ENCODE data around the gene CCNH.

CCNH gene

GRCh38 chr5:87390576-87391199 lies 22.0 kb downstream of the CCNH start:
- Histone ChIP-seq H3K9ac (ENCODE audit: low read depth, low read length, poor library complexity) (no peak overlapping the region), H4K91ac (ENCODE audit: low read depth, low read length, poor library complexity) (no peak overlapping the region), H2BK15ac (ENCODE audit: low read length) (no peak overlapping the region), H3K23ac (ENCODE audit: low read depth, low read length, poor library complexity) (no peak overlapping the region), H3K14ac (ENCODE audit: low read length) (no peak overlapping the region), H3K36me3 (replicated peaks in 1 of 2; ENCODE audit: control insufficient read depth in 2 of 2, insufficient read depth in 2 of 2, low read length in 2 of 2) (peaks cover 19 to 100% of the 10 kb centered on the region in 2 donors), H3K79me1 (ENCODE audit: low read depth, low read length) (no peaks in the 10 kb centered on the region), H3K18ac (ENCODE audit: low read length) (no peak overlapping the region), H3K27ac (replicated peaks; ENCODE audit: low read length) (no peak overlapping the region), H2BK12ac (ENCODE audit: low read length) (no peak overlapping the region), H3K9me3 (replicated peaks in 1 of 2; ENCODE audit: control insufficient read depth in 2 of 2, insufficient read depth in 1 of 2, low read depth in 1 of 2, low read length in 2 of 2) (no peaks in the 10 kb centered on the region), H3K27me3 (ENCODE audit: control insufficient read depth in 3 of 3, insufficient read depth in 3 of 3, low read depth in 1 of 3, low read length in 3 of 3) (no peaks in the 10 kb centered on the region), H2BK120ac (ENCODE audit: low read depth, low read length) (no peak overlapping the region), H3K4me3 (ENCODE audit: low read length in 2 of 2) (no peak overlapping the region), H3K4ac (ENCODE audit: low read length) (no peak overlapping the region), H3K4me2 (ENCODE audit: insufficient read depth, low read length, poor library complexity, severe bottlenecking) (no peak overlapping the region), H3K4me1 (ENCODE audit: control insufficient read depth in 2 of 2, insufficient read depth in 1 of 2, low read depth in 1 of 2, low read length in 2 of 2) (no peaks in the 10 kb centered on the region), H2BK5ac (ENCODE audit: low read length) (no peak overlapping the region), H2AK5ac (ENCODE audit: low read depth, low read length) (no peak overlapping the region), H2AFZ (ENCODE audit: low read length) (no peak overlapping the region), H4K8ac (ENCODE audit: low read depth, low read length) (no peak overlapping the region)
- DNase-seq (ENCODE audit: low spot score) = no peak
- no CpG with 5 or more reads among the region's 5 CpGs for WGBS, 2 donors (ENCODE audit: extremely low coverage in 2 of 2, insufficient read length in 2 of 2, insufficient replicate concordance in 1 of 2)

GRCh38 chr5:87390075-87390474 lies 22.7 kb downstream of the CCNH start:
- no peak overlapping the region for H3K18ac ChIP-seq (ENCODE audit: low read length)
- no peak overlapping the region for H2BK15ac ChIP-seq (ENCODE audit: low read length)
- no peak overlapping the region for H4K8ac ChIP-seq (ENCODE audit: low read depth, low read length)
- no CpG with 5 or more reads among the region's 3 CpGs for WGBS, 2 donors (ENCODE audit: extremely low coverage in 2 of 2, insufficient read length in 2 of 2, insufficient replicate concordance in 1 of 2)
- no peak overlapping the region for H3K4ac ChIP-seq (ENCODE audit: low read length)
- H3K79me1 ChIP-seq (ENCODE audit: low read depth, low read length) = no peaks in the 10 kb centered on the region
- peaks cover 16 to 100% of the 10 kb centered on the region in 2 donors for H3K36me3 ChIP-seq (replicated peaks in 1 of 2; ENCODE audit: control insufficient read depth in 2 of 2, insufficient read depth in 2 of 2, low read length in 2 of 2)
- no peaks in the 10 kb centered on the region for H3K9me3 ChIP-seq (replicated peaks in 1 of 2; ENCODE audit: control insufficient read depth in 2 of 2, insufficient read depth in 1 of 2, low read depth in 1 of 2, low read length in 2 of 2)
- no peak overlapping the region for H3K27ac ChIP-seq (replicated peaks; ENCODE audit: low read length)
- no peak overlapping the region for H3K23ac ChIP-seq (ENCODE audit: low read depth, low read length, poor library complexity)
- no peak overlapping the region for H3K4me3 ChIP-seq (ENCODE audit: low read length in 2 of 2)
- no peak overlapping the region for H2BK120ac ChIP-seq (ENCODE audit: low read depth, low read length)
- DNase-seq (ENCODE audit: low spot score) = no peak
- H3K4me1 ChIP-seq (ENCODE audit: control insufficient read depth in 2 of 2, insufficient read depth in 1 of 2, low read depth in 1 of 2, low read length in 2 of 2) = no peaks in the 10 kb centered on the region
- no peak overlapping the region for H2BK12ac ChIP-seq (ENCODE audit: low read length)
- H3K27me3 ChIP-seq (ENCODE audit: control insufficient read depth in 3 of 3, insufficient read depth in 3 of 3, low read depth in 1 of 3, low read length in 3 of 3) = no peaks in the 10 kb centered on the region
- H3K14ac ChIP-seq (ENCODE audit: low read length) = no peak overlapping the region
- no peak overlapping the region for H2BK5ac ChIP-seq (ENCODE audit: low read length)
- no peak overlapping the region for H2AFZ ChIP-seq (ENCODE audit: low read length)
- no peak overlapping the region for H3K4me2 ChIP-seq (ENCODE audit: insufficient read depth, low read length, poor library complexity, severe bottlenecking)
- no peak overlapping the region for H2AK5ac ChIP-seq (ENCODE audit: low read depth, low read length)
- no peak overlapping the region for H3K9ac ChIP-seq (ENCODE audit: low read depth, low read length, poor library complexity)
- no peak overlapping the region for H4K91ac ChIP-seq (ENCODE audit: low read depth, low read length, poor library complexity)

GRCh38 chr5:87389296-87390034 lies 23.3 kb downstream of the CCNH start:
- H3K18ac ChIP-seq (ENCODE audit: low read length) = no peak overlapping the region
- H3K27me3 ChIP-seq (ENCODE audit: control insufficient read depth in 3 of 3, insufficient read depth in 3 of 3, low read depth in 1 of 3, low read length in 3 of 3) = no peaks in the 10 kb centered on the region
- WGBS, 2 donors (ENCODE audit: extremely low coverage in 2 of 2, insufficient read length in 2 of 2, insufficient replicate concordance in 1 of 2) = no CpG with 5 or more reads among the region's 14 CpGs
- H2BK12ac ChIP-seq (ENCODE audit: low read length) = no peak overlapping the region
- no peak overlapping the region for H3K4ac ChIP-seq (ENCODE audit: low read length)
- H4K91ac ChIP-seq (ENCODE audit: low read depth, low read length, poor library complexity) = no peak overlapping the region
- no peak overlapping the region for H4K8ac ChIP-seq (ENCODE audit: low read depth, low read length)
- no peak overlapping the region for H2BK5ac ChIP-seq (ENCODE audit: low read length)
- no peak overlapping the region for H3K4me2 ChIP-seq (ENCODE audit: insufficient read depth, low read length, poor library complexity, severe bottlenecking)
- H3K9ac ChIP-seq (ENCODE audit: low read depth, low read length, poor library complexity) = no peak overlapping the region
- H2AFZ ChIP-seq (ENCODE audit: low read length) = no peak overlapping the region
- H2BK15ac ChIP-seq (ENCODE audit: low read length) = no peak overlapping the region
- H3K79me1 ChIP-seq (ENCODE audit: low read depth, low read length) = no peaks in the 10 kb centered on the region
- no peaks in the 10 kb centered on the region for H3K9me3 ChIP-seq (replicated peaks in 1 of 2; ENCODE audit: control insufficient read depth in 2 of 2, insufficient read depth in 1 of 2, low read depth in 1 of 2, low read length in 2 of 2)
- H3K27ac ChIP-seq (replicated peaks; ENCODE audit: low read length) = no peak overlapping the region
- no peaks in the 10 kb centered on the region for H3K4me1 ChIP-seq (ENCODE audit: control insufficient read depth in 2 of 2, insufficient read depth in 1 of 2, low read depth in 1 of 2, low read length in 2 of 2)
- H3K36me3 ChIP-seq (replicated peaks in 1 of 2; ENCODE audit: control insufficient read depth in 2 of 2, insufficient read depth in 2 of 2, low read length in 2 of 2) = peaks cover 16 to 100% of the 10 kb centered on the region in 2 donors
- no peak for DNase-seq (ENCODE audit: low spot score)
- H3K4me3 ChIP-seq (ENCODE audit: low read length in 2 of 2) = no peak overlapping the region
- no peak overlapping the region for H3K14ac ChIP-seq (ENCODE audit: low read length)
- no peak overlapping the region for H3K23ac ChIP-seq (ENCODE audit: low read depth, low read length, poor library complexity)
- no peak overlapping the region for H2BK120ac ChIP-seq (ENCODE audit: low read depth, low read length)
- H2AK5ac ChIP-seq (ENCODE audit: low read depth, low read length) = no peak overlapping the region

- Histone ChIP-seq H4K91ac (ENCODE audit: low read depth, low read length, poor library complexity) (no peak overlapping the region), H2BK15ac (ENCODE audit: low read length) (no peak overlapping the region), H2AK5ac (ENCODE audit: low read depth, low read length) (no peak overlapping the region), H2BK12ac (ENCODE audit: low read length) (no peak overlapping the region), H3K9ac (ENCODE audit: low read depth, low read length, poor library complexity) (no peak overlapping the region), H3K9me3 (replicated peaks in 1 of 2; ENCODE audit: control insufficient read depth in 2 of 2, insufficient read depth in 1 of 2, low read depth in 1 of 2, low read length in 2 of 2) (no peaks in the 10 kb centered on the region), H2BK5ac (ENCODE audit: low read length) (no peak overlapping the region), H3K14ac (ENCODE audit: low read length) (no peak overlapping the region), H3K27me3 (ENCODE audit: control insufficient read depth in 3 of 3, insufficient read depth in 3 of 3, low read depth in 1 of 3, low read length in 3 of 3) (no peaks in the 10 kb centered on the region), H3K27ac (replicated peaks; ENCODE audit: low read length) (no peak overlapping the region), H2BK120ac (ENCODE audit: low read depth, low read length) (no peak overlapping the region), H3K23ac (ENCODE audit: low read depth, low read length, poor library complexity) (no peak overlapping the region), H2AFZ (ENCODE audit: low read length) (no peak overlapping the region), H4K8ac (ENCODE audit: low read depth, low read length) (no peak overlapping the region), H3K4me2 (ENCODE audit: insufficient read depth, low read length, poor library complexity, severe bottlenecking) (no peak overlapping the region), H3K4me1 (ENCODE audit: control insufficient read depth in 2 of 2, insufficient read depth in 1 of 2, low read depth in 1 of 2, low read length in 2 of 2) (no peaks in the 10 kb centered on the region), H3K4me3 (ENCODE audit: low read length in 2 of 2) (no peak overlapping the region), H3K4ac (ENCODE audit: low read length) (no peak overlapping the region), H3K36me3 (replicated peaks in 1 of 2; ENCODE audit: control insufficient read depth in 2 of 2, insufficient read depth in 2 of 2, low read length in 2 of 2) (peaks cover 18 to 99% of the 10 kb centered on the region in 2 donors), H3K18ac (ENCODE audit: low read length) (no peak overlapping the region), H3K79me1 (ENCODE audit: low read depth, low read length) (no peaks in the 10 kb centered on the region)
- DNase-seq (ENCODE audit: low spot score) = no peak
- WGBS, 2 donors (ENCODE audit: extremely low coverage in 2 of 2, insufficient read length in 2 of 2, insufficient replicate concordance in 1 of 2) = no CpG with 5 or more reads among the region's 2 CpGs
Measured at GRCh38 chr5:87388129-87388528, 24.6 kb downstream of the CCNH start.

All from neuronal stem cell (in vitro differentiated cells).